Activated T-cell treated with anti-CD3 and anti-CD28 coated beads, Interleukin-2, amount 50 U/mL, for 72 hours (primary cell): ENCODE results near the gene LYRM2. TPM values are rescaled to one million over a fixed set of nuclear protein-coding genes. Genes with fewer than 3 reads are reported as not detected.

ENCODE experiments used
- ATAC-seq, 2 donors: fragments of 150-1000 bp; cut with Tn5 transposase; replicated peaks in 1 of 2; 2 replicates each; pipeline ENCODE4 v1.10.0; 2021; ENCODE audit warnings: moderate library complexity in 2 of 2, mild to moderate bottlenecking in 1 of 2
- DNase-seq, 2 donors: peaks; one replicate each; pipeline ENCODE4 v3.0.0; 2021 to 2022; ENCODE audit warnings: mixed read lengths in 1 of 2
- H3K27ac Mint-ChIP-seq: one replicate; pipeline ENCODE4 v1.8.0; 2022; ENCODE audit warnings: mild to moderate bottlenecking, moderate library complexity, mixed read lengths
- H3K27me3 Mint-ChIP-seq: one replicate; pipeline ENCODE4 v1.8.0; 2022; ENCODE audit warnings: low read depth, mixed read lengths
- H3K36me3 Mint-ChIP-seq, 2 donors: one replicate each; pipeline ENCODE4 v1.8.0; 2022; ENCODE audit warnings: mixed read lengths in 2 of 2, mild to moderate bottlenecking in 1 of 2; ENCODE audit not compliant: insufficient read depth in 2 of 2
- H3K4me1 Mint-ChIP-seq: one replicate; pipeline ENCODE4 v1.8.0; 2022; ENCODE audit warnings: low read depth, mixed read lengths
- H3K4me3 Mint-ChIP-seq, 2 donors: one replicate each; pipeline ENCODE4 v1.8.0; 2022; ENCODE audit warnings: mild to moderate bottlenecking in 2 of 2, mixed read lengths in 2 of 2, moderate library complexity in 2 of 2
- H3K9me3 Mint-ChIP-seq, 2 donors: one replicate each; pipeline ENCODE4 v1.8.0; 2022; ENCODE audit warnings: mixed read lengths in 2 of 2
- total RNA-seq, 2 donors: library from RNA; stranded (reverse); gene quantifications; one replicate each; pipeline ENCODE4 v1.2.3, GENCODE V29; 2022

LYRM2 gene
- total RNA-seq, 2 donors from 2014 or later = 17.9 to 18.4 TPM

DNA sequence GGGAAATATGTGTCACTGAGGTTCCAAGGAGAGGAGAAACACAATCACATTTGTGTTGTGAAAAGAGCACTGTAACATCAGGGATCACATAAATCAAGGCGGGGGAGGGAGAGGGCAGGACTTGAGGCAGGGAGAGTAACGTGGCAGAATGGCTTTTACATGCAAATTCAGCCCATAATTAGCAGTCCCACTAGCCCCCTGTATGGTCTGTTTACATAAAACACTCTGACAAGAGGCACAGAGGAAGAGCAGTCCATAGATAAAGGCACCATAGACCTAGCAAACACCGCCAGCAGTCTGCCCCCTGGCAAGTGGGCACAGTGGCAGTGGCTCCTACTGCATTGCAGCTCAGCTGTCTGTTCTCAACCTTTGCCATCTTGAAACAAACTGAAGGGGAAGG is 82.7 kb downstream of the LYRM2 start:
- no peak overlapping the region for H3K4me3 Mint-ChIP-seq
- H3K9me3 Mint-ChIP-seq = peaks cover 2 to 4% of the 10 kb centered on the region in 2 donors
- H3K36me3 Mint-ChIP-seq = peaks cover 0 to 3% of the 10 kb centered on the region in 2 donors
- ATAC-seq = no peak
- DNase-seq = no peak
- peaks cover 19% of the 10 kb centered on the region for H3K27me3 Mint-ChIP-seq
- no peak overlapping the region for H3K27ac Mint-ChIP-seq
- no peaks in the 10 kb centered on the region for H3K4me1 Mint-ChIP-seq

DNA sequence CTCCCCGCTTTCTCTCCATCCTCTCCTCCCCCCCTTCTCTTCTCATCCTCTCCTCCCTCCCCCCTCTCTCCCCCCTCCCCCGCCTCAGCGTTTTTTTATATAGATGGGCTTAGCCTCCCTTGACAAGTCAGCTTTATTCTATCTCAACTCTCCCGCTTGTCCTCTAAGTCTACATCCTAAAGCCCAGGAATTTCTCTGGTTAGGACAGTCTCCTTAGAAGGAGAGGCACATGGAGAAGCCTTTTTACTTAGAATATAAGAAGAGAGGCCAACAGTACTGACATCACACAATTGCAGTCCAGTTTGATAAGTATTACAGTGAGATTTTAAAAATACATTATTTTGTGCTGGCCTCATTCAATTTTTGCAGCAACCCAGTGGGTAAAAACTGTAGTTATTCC is 83.5 kb downstream of the LYRM2 start:
- no peak for ATAC-seq
- H3K4me3 Mint-ChIP-seq = no peak overlapping the region
- no peaks in the 10 kb centered on the region for H3K4me1 Mint-ChIP-seq
- H3K36me3 Mint-ChIP-seq = peaks cover 0 to 3% of the 10 kb centered on the region in 2 donors
- DNase-seq = no peak
- peaks cover 19% of the 10 kb centered on the region for H3K27me3 Mint-ChIP-seq
- H3K27ac Mint-ChIP-seq = no peak overlapping the region
- peaks cover 2 to 4% of the 10 kb centered on the region in 2 donors for H3K9me3 Mint-ChIP-seq

DNA sequence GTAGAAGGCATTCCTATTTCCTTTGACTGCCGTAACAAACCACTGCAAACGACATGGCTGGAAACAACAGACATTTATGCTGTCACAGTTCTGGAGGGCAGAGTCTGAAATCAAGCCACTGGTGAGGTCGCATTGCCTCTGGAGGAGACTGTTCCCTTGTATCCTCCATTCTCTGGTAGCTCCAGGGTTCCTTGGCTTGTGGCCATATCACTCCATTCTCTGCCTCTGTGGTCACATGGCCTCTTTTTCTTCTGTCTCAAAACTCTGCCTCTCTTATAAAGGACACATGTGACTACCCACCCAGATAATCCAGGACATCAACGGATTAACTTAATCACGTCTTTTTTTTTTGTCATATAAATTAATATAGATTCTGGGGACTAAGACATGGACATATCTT is 84.4 kb downstream of the LYRM2 start:
- ATAC-seq (no peak), DNase-seq (no peak)
- Mint-ChIP-seq H3K27ac (no peak overlapping the region), H3K4me1 (no peaks in the 10 kb centered on the region), H3K4me3 (no peak overlapping the region), H3K9me3 (peaks cover 2 to 4% of the 10 kb centered on the region in 2 donors), H3K36me3 (peaks cover 0 to 3% of the 10 kb centered on the region in 2 donors), H3K27me3 (peaks cover 19% of the 10 kb centered on the region)

DNA sequence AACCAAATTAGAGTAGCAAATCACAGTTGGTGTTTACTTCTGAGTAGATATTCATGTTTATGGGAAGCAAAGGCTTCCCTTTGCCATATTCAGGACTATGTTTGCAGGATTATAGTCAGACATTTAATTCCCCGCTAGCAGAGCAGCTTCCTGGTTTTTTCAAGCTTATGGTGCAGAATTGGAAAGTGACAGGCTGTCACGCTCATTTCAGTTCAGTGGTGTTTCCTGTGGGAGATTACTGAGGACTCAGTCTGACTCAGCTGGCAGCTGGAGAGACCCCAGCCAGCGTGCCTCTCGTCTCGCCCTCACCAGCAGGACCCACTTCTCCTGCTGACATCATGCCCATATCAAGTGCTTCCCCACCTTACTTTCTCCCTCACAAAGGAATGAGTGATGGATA is 85.1 kb downstream of the LYRM2 start:
- no peak overlapping the region for H3K27ac Mint-ChIP-seq
- H3K36me3 Mint-ChIP-seq = peaks cover 0 to 3% of the 10 kb centered on the region in 2 donors
- H3K27me3 Mint-ChIP-seq = peaks cover 19% of the 10 kb centered on the region
- H3K4me3 Mint-ChIP-seq = no peak overlapping the region
- DNase-seq (no peak), ATAC-seq (no peak)
- H3K9me3 Mint-ChIP-seq = peaks cover 2 to 4% of the 10 kb centered on the region in 2 donors
- no peaks in the 10 kb centered on the region for H3K4me1 Mint-ChIP-seq

DNA sequence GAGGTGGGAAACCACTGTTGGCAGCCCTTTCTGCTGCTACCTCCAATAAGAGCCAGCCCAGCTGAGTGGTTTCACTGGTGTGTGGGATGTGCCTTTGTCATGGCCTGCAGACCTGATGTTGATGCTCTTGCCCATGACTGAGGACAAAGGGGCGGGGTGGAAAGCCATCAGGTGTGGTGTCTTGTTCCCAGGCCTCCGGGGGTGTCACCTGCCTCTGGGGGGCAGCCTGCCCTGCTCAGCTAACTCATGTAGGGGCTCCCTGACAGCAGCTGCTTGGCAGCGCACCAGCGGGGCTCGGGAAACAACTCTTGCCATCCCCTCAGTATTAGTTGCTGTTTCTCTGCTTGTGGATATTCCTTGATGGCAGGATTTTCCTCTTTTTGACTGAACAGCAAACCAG is 91.3 kb downstream of the LYRM2 start:
- Mint-ChIP-seq H3K9me3 (no peaks in the 10 kb centered on the region), H3K4me1 (no peaks in the 10 kb centered on the region), H3K36me3 (no peaks in the 10 kb centered on the region), H3K27me3 (no peaks in the 10 kb centered on the region), H3K4me3 (no peak overlapping the region), H3K27ac (no peak overlapping the region)
- DNase-seq = no peak
- ATAC-seq = no peak

DNA sequence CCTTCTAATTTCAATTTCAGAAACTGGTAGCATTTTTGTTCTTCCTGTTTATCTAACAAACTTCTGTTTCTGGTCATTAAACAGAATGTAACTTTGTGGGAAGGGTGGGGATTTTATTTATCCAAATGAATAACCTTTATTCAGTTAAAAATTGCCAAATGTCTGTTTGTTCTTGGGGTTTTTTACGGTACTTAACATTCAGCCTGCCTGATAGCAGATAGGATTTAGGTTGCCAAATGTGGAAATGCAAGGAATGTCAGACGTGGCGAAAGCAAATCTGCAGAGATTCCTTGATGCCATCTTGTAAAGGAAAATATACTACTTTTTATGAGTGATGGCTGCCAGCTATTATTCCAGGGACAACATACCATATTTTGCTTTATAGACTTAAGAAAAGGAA is 95.7 kb downstream of the LYRM2 start:
- no peak overlapping the region for H3K27ac Mint-ChIP-seq

DNA sequence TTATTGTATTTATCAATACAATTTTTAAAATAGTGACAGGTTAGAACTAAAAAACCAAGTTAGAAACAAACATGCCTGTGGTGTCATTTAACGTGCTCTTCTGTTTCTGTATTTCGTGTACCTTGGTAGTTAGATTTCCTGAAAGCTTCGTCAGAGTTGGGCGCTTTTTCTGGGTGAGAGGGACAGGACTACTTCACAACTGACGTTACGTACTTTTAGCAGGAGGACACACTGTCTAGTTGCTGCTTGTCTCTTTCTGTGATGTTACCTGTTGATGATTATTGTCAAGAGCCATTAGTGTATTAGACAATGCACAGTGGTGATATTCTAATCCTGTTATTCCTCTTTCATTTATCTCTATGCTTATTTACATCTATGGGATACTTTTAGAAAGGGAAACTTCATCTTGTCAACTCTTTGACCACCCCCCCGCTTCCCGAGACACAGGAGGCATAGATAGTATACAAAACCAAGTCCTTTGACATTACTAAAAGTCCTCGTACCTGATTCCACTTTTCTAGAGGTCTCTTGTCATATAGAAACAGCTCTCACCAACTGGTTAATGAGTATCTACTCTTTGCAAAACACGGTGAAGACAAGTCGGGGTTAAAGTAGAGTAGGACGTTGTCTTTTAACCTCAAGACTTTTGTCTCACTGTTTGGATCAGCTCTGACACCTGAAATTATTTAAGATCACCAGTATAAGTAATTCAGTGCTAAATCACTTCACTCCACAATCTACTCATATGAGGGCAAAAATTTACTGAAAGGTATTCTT is 96.3 kb downstream of the LYRM2 start:
- Mint-ChIP-seq H3K4me1 (no peaks in the 10 kb centered on the region), H3K27ac (no peak overlapping the region), H3K4me3 (no peak overlapping the region), H3K9me3 (no peaks in the 10 kb centered on the region), H3K27me3 (no peaks in the 10 kb centered on the region), H3K36me3 (no peaks in the 10 kb centered on the region)
- ATAC-seq (no peak), DNase-seq (no peak)

More for the DNA sequence above, 95.7 kb downstream of the LYRM2 start:
- ATAC-seq (no peak), DNase-seq (no peak)
- no peaks in the 10 kb centered on the region for H3K36me3 Mint-ChIP-seq
- H3K4me3 Mint-ChIP-seq = no peak overlapping the region
- H3K27me3 Mint-ChIP-seq = no peaks in the 10 kb centered on the region
- H3K4me1 Mint-ChIP-seq = no peaks in the 10 kb centered on the region
- H3K9me3 Mint-ChIP-seq = no peaks in the 10 kb centered on the region

DNA sequence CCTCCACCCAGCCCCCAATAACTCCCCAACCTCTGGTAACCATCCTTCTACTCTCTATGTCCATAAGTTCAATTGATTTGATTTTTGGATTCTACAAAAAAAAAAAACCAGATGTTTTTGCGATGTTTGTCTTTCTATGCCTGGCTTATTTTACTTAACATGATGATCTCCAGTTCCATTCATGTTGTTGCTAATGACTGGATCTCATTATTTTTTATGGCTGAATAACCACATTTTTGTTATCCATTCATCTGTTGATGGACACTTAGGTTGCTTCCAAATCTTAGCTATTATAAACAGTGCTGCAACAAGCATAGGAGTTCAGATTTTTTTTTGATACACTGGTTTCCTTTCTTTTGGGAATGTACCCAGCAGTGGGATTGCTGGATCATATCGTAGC is 98.8 kb downstream of the LYRM2 start:
- no peak overlapping the region for H3K4me3 Mint-ChIP-seq
- H3K27me3 Mint-ChIP-seq = no peaks in the 10 kb centered on the region
- H3K27ac Mint-ChIP-seq = no peak overlapping the region
- H3K36me3 Mint-ChIP-seq = no peaks in the 10 kb centered on the region
- H3K4me1 Mint-ChIP-seq = no peaks in the 10 kb centered on the region
- DNase-seq (no peak), ATAC-seq (no peak)
- H3K9me3 Mint-ChIP-seq = no peaks in the 10 kb centered on the region

DNA sequence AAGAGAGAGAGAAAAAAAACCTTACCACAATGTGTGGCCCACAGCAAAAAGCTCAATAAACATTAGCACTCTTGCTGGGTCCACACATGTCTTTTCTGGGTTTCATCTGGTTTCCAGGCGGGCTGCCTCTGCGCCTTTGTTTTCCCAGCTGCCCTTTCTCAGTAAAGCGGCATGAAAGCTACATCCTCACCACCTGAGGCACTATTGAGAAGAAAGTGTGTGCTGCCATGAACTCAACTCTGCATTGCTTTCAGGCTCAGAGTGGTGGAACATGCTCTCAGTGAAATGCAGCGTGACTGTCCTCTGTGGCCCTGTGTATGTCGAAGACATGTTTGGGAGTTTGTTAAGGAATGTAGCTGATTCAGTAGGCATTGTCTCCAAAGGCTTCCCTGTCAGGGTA is 102.3 kb downstream of the LYRM2 start:
- no peak for ATAC-seq
- H3K9me3 Mint-ChIP-seq = peaks cover 0 to 3% of the 10 kb centered on the region in 2 donors

DNA sequence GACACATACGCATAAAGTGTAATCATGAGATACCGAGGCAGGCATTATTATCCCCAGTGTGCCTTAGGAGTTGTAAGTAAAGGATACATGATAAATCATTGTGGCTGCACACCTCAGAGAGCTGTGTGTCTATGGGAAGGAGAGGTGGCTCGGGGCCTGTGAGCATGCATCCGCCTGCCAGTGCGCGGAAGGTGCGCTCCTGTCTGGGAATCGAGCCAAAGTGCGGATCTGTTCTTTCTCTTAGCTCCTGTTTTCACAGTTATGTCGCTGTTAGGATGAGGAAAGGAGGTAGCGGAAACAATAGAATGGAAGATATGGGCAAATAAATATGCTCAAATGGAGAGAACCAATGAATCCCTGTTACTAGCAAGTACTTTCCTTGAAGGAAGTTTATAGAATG is 107.6 kb downstream of the LYRM2 start:
- H3K9me3 Mint-ChIP-seq = peaks cover 0 to 3% of the 10 kb centered on the region in 2 donors

More for the DNA sequence above, 102.3 kb downstream of the LYRM2 start:
- H3K4me1 Mint-ChIP-seq = no peaks in the 10 kb centered on the region
- H3K27me3 Mint-ChIP-seq = no peaks in the 10 kb centered on the region
- no peak overlapping the region for H3K27ac Mint-ChIP-seq
- DNase-seq = no peak
- H3K36me3 Mint-ChIP-seq = no peaks in the 10 kb centered on the region
- H3K4me3 Mint-ChIP-seq = no peak overlapping the region

DNA sequence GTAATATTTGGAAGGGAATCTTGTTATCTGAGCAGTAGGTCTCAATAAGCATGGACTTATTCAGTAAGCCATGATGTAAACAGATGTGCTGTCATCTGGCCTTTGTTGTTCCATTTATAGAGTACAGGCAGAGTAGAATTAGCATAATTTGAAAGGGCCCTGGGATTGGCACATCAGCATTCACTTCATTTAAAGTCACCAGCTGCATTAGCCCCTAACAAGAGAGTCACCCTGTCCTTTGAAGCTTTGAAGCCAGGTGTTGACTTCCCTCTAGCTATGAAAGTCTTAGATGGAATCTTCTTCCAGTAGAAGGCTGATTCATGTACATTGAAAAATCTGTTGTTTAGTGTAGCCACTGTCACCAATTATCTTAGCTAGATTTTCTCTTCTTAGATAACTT is 109.7 kb downstream of the LYRM2 start:
- no peaks in the 10 kb centered on the region for H3K4me1 Mint-ChIP-seq
- DNase-seq = no peak
- no peaks in the 10 kb centered on the region for H3K27me3 Mint-ChIP-seq
- no peak overlapping the region for H3K4me3 Mint-ChIP-seq
- H3K9me3 Mint-ChIP-seq = peaks cover 0 to 3% of the 10 kb centered on the region in 2 donors
- ATAC-seq = no peak
- H3K36me3 Mint-ChIP-seq = no peaks in the 10 kb centered on the region
- no peak overlapping the region for H3K27ac Mint-ChIP-seq

More for the DNA sequence above, 107.6 kb downstream of the LYRM2 start:
- Mint-ChIP-seq H3K27ac (no peak overlapping the region), H3K4me3 (no peak overlapping the region), H3K27me3 (no peaks in the 10 kb centered on the region), H3K36me3 (no peaks in the 10 kb centered on the region), H3K4me1 (no peaks in the 10 kb centered on the region)
- ATAC-seq (no peak), DNase-seq (no peak)

DNA sequence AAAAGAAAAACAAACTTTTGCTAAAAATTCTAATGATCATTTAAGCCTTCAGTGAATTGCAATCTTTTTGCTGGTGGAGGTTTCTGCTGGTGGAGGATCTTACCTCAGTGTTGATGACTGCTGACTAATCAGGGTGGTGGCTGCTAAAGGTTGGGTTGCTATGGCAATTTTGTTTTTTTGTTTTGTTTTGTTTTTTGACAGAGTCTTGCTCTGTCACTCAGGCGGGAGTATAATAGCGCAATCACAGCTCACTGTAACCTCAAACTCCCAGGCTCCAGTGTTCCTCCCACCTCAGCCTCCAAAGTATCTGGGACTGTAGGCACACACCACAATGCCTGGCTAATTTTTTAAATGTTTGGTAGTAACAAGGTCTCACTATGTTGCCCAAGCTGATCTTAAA is 110.9 kb downstream of the LYRM2 start:
- Mint-ChIP-seq H3K4me1 (no peaks in the 10 kb centered on the region), H3K36me3 (no peaks in the 10 kb centered on the region), H3K9me3 (peaks cover 0 to 3% of the 10 kb centered on the region in 2 donors), H3K4me3 (no peak overlapping the region), H3K27ac (no peak overlapping the region), H3K27me3 (no peaks in the 10 kb centered on the region)
- DNase-seq (no peak), ATAC-seq (peak in 1 of 2 donors; percentile 43)

DNA sequence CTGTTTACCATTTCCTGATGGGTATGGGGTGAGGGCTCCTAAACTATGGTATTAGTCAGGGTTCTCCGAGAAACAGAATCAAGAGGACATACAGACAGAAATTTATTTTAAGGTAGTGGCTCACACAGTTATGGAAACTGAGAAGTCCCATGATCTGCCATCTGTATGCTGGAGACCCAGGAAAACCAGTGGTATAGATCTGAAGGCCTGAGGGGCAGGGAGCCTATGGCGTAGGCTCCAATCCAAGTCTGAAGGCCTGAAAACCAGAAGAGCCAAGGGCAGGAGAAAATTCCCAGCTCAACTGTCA is 112.0 kb downstream of the LYRM2 start:
- H3K4me1 Mint-ChIP-seq = no peaks in the 10 kb centered on the region
- H3K36me3 Mint-ChIP-seq = no peaks in the 10 kb centered on the region
- no peak overlapping the region for H3K4me3 Mint-ChIP-seq
- H3K27me3 Mint-ChIP-seq = no peaks in the 10 kb centered on the region
- DNase-seq (no peak), ATAC-seq (no peak)
- no peak overlapping the region for H3K27ac Mint-ChIP-seq
- peaks cover 0 to under 1% of the 10 kb centered on the region in 2 donors for H3K9me3 Mint-ChIP-seq
